Fibroblast of lung (primary cell): ENCODE data around the gene PLA2G4F. TPM values are rescaled to one million over a fixed set of nuclear protein-coding genes. Genes with fewer than 3 reads are reported as not detected.

Source experiments
- DNase-seq, 2 donors: peaks; one replicate each; pipeline versions ENCODE4 v3.0.0 to v3.0.0-alpha.2; 2010; ENCODE audit warnings: low read depth in 2 of 2
- H2AFZ ChIP-seq: 2 replicates; pipeline ENCODE4 v1.5.1; 2012; ENCODE audit warnings: low read length, control low read depth, inconsistent platforms
- H3K27ac ChIP-seq: 2 replicates; pipeline ENCODE4 v1.5.1; 2011; ENCODE audit warnings: low read length, control low read depth; ENCODE audit not compliant: insufficient read depth
- H3K27me3 ChIP-seq: 2 replicates; pipeline ENCODE4 v1.5.1; 2011; ENCODE audit warnings: mild to moderate bottlenecking, low read length; ENCODE audit not compliant: control insufficient read depth, insufficient read depth
- H3K36me3 ChIP-seq: 2 replicates; pipeline ENCODE4 v1.5.1; 2011; ENCODE audit warnings: low read length; ENCODE audit not compliant: control insufficient read depth, insufficient read depth
- H3K4me1 ChIP-seq: 2 replicates; pipeline ENCODE4 v1.5.1; 2011; ENCODE audit warnings: low read length; ENCODE audit not compliant: control insufficient read depth, insufficient read depth; ENCODE audit errors: extremely low read depth
- H3K4me2 ChIP-seq: 2 replicates; pipeline ENCODE4 v1.5.1; 2011; ENCODE audit warnings: low read length, control low read depth; ENCODE audit not compliant: insufficient read depth; ENCODE audit errors: extremely low read depth
- H3K4me3 ChIP-seq, 4 experiments: fragments of 200-600 bp in 1 of 4; sonication (generic) in 1 of 4; replicated peaks in 1 of 4; 2 replicates each; pipeline ENCODE4 v1.5.1; 2011 to 2016; ENCODE audit warnings: low read length in 4 of 4, low read depth in 3 of 4, mild to moderate bottlenecking in 3 of 4, control low read depth in 2 of 4, inconsistent platforms in 1 of 4, mixed read lengths in 1 of 4; ENCODE audit not compliant: insufficient read depth in 1 of 4; ENCODE audit errors: control extremely low read depth in 1 of 4
- H3K79me2 ChIP-seq: 2 replicates; pipeline ENCODE4 v1.5.1; 2012; ENCODE audit warnings: mild to moderate bottlenecking, low read length, inconsistent platforms; ENCODE audit not compliant: control insufficient read depth, insufficient read depth
- H3K9ac ChIP-seq: 2 replicates; pipeline ENCODE4 v1.5.1; 2011; ENCODE audit warnings: mild to moderate bottlenecking, low read length, control low read depth; ENCODE audit not compliant: insufficient read depth
- H3K9me3 ChIP-seq: 2 replicates; pipeline ENCODE4 v1.5.1; 2012; ENCODE audit warnings: low read depth, low read length; ENCODE audit not compliant: control insufficient read depth, insufficient read depth
- H4K20me1 ChIP-seq: 2 replicates; pipeline ENCODE4 v1.5.1; 2011; ENCODE audit warnings: low read length; ENCODE audit not compliant: control insufficient read depth, insufficient read depth; ENCODE audit errors: extremely low read depth
- CTCF ChIP-seq, 2 donors: IDR thresholded peaks in 1 of 2; conservative IDR thresholded peaks in 1 of 2; 1 replicate in 1 of 2; 2 replicates in 1 of 2; pipeline ENCODE4 v1.5.1; 2011 to 2012; ENCODE audit warnings: low read length in 2 of 2, control low read depth in 1 of 2, inconsistent platforms in 1 of 2, low read depth in 1 of 2, mild to moderate bottlenecking in 1 of 2
- EZH2 ChIP-seq: IDR thresholded peaks from 2 replicates; pipeline ENCODE4 v1.5.1; 2012; ENCODE audit warnings: low read length, control low read depth, mild to moderate bottlenecking; ENCODE audit errors: missing control alignments
- polyA plus RNA-seq, 2 donors: library from polyadenylated mRNA; depleted of rRNA in 1 of 2; stranded (reverse) in 1 of 2; unstranded in 1 of 2; fragments of >200 nt; gene quantifications; 2 replicates each; pipeline ENCODE4 v1.2.1, GENCODE V29; 2011 to 2012; ENCODE audit warnings: missing spikeins in 1 of 2
- total RNA-seq: library from RNA; depleted of rRNA; stranded (reverse); fragments of >200 nt; gene quantifications from 2 replicates; pipeline ENCODE4 v1.2.1, GENCODE V29; 2014

Gene PLA2G4F
- total and polyA plus RNA-seq, 2 donors (not counting 1 experiment from before 2014, with no cell fraction given), result not detected

- DNase-seq, result no peak
- Histone ChIP-seq H3K27ac (no peak overlapping the region), H3K36me3 (no peaks in the 10 kb centered on the region), H2AFZ (no peak overlapping the region), H3K27me3 (peaks cover 15% of the 10 kb centered on the region), H3K79me2 (no peaks in the 10 kb centered on the region), H3K4me3 (no peak overlapping the region), H3K4me2 (no peak overlapping the region), H3K9ac (no peak overlapping the region), H4K20me1 (no peaks in the 10 kb centered on the region), H3K4me1 (no peaks in the 10 kb centered on the region), H3K9me3 (no peaks in the 10 kb centered on the region)
- no peak for TF ChIP-seq CTCF (conservative IDR thresholded peaks at IDR 0.05 in 1 of 2, IDR thresholded peaks at IDR 0.05 in 1 of 2; ENCODE audit: low read depth in 1 of 2, low read length in 2 of 2)
Measured at GRCh38 chr15:42108189-42108588, 48.2 kb downstream of the PLA2G4F start.

- H3K79me2 ChIP-seq, result no peaks in the 10 kb centered on the region
- H3K4me2 ChIP-seq, result no peak overlapping the region
- TF ChIP-seq CTCF (conservative IDR thresholded peaks at IDR 0.05 in 1 of 2, IDR thresholded peaks at IDR 0.05 in 1 of 2; ENCODE audit: low read depth in 1 of 2, low read length in 2 of 2) (no peak), EZH2 (no peak)
- peaks cover 13% of the 10 kb centered on the region for H3K27me3 ChIP-seq
- no peak overlapping the region for H3K4me3 ChIP-seq
- peak in 1 of 2 donors; percentile 5 for DNase-seq
- H3K27ac ChIP-seq, result no peak overlapping the region
- H4K20me1 ChIP-seq, result no peaks in the 10 kb centered on the region
- H2AFZ ChIP-seq, result no peak overlapping the region
- no peak overlapping the region for H3K9ac ChIP-seq
- H3K4me1 ChIP-seq, result no peaks in the 10 kb centered on the region
- H3K9me3 ChIP-seq, result no peaks in the 10 kb centered on the region
- no peaks in the 10 kb centered on the region for H3K36me3 ChIP-seq
Measured at GRCh38 chr15:42107473-42107872, 49.0 kb downstream of the PLA2G4F start.

- Histone ChIP-seq H3K9ac (no peak overlapping the region), H3K27me3 (peaks cover 8% of the 10 kb centered on the region), H3K79me2 (no peaks in the 10 kb centered on the region), H3K4me3 (no peak overlapping the region), H3K4me2 (no peak overlapping the region), H3K36me3 (no peaks in the 10 kb centered on the region), H4K20me1 (no peaks in the 10 kb centered on the region), H3K4me1 (no peaks in the 10 kb centered on the region), H3K9me3 (no peaks in the 10 kb centered on the region), H3K27ac (no peak overlapping the region), H2AFZ (no peak overlapping the region)
- TF ChIP-seq EZH2 (no peak), CTCF (conservative IDR thresholded peaks at IDR 0.05 in 1 of 2, IDR thresholded peaks at IDR 0.05 in 1 of 2; ENCODE audit: low read depth in 1 of 2, low read length in 2 of 2) (no peak)
- no peak for DNase-seq
Measured at GRCh38 chr15:42106288-42106687, 50.1 kb downstream of the PLA2G4F start.
